Gastroesophageal sphincter (tissue), 3 donors: Measurements from ENCODE around the gene DCLK1.

Experiments used
- POLR2A ChIP-seq, 2 donors: fragments of 450-650 bp; IDR thresholded peaks; one replicate each; pipeline ENCODE4 v1.6.1; 2017; ENCODE audit warnings: antibody characterized with exemption in 2 of 2, mild to moderate bottlenecking in 2 of 2, moderate library complexity in 1 of 2
- POLR2AphosphoS5 ChIP-seq: sonication (generic); formaldehyde crosslinking; IDR thresholded peaks from one replicate; pipeline ENCODE4 v1.6.1; 2017; ENCODE audit warnings: antibody characterized with exemption
- TF ChIP-seq, protein P1 (sequence below), 4 experiments: fragments of 200-600 bp in 2 of 4; fragments of 450-650 bp in 2 of 4; sonication (generic) in 1 of 4; IDR thresholded peaks; one replicate each; pipeline ENCODE4 v1.5.1; 2017 to 2019; ENCODE audit warnings: antibody characterized with exemption in 4 of 4, mild to moderate bottlenecking in 2 of 4, moderate library complexity in 2 of 4

DNA sequence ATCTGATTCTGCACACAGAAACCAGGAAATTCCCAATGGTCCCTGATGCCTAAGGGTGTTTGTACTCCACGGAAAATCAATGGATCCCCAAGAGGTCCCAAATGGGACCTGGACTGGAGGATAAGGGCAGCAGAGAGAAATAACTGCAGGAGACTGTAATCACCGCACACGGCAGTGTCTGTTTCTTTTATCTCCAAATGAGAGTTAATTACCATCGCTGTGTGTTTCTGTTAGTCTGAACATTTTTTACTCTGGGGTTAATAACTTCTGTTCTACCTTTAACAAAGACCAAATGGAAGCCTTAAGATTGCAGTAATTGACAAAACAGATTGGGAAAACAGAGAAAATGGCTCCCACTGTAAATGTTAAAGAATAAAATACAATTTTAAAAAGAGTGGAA, 320.9 kb downstream of the DCLK1 start:
- TF ChIP-seq POLR2A (IDR thresholded peaks at IDR 0.05) (no peak), POLR2AphosphoS5 (no peak)
- TF ChIP-seq, protein P1, sequence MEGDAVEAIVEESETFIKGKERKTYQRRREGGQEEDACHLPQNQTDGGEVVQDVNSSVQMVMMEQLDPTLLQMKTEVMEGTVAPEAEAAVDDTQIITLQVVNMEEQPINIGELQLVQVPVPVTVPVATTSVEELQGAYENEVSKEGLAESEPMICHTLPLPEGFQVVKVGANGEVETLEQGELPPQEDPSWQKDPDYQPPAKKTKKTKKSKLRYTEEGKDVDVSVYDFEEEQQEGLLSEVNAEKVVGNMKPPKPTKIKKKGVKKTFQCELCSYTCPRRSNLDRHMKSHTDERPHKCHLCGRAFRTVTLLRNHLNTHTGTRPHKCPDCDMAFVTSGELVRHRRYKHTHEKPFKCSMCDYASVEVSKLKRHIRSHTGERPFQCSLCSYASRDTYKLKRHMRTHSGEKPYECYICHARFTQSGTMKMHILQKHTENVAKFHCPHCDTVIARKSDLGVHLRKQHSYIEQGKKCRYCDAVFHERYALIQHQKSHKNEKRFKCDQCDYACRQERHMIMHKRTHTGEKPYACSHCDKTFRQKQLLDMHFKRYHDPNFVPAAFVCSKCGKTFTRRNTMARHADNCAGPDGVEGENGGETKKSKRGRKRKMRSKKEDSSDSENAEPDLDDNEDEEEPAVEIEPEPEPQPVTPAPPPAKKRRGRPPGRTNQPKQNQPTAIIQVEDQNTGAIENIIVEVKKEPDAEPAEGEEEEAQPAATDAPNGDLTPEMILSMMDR (IDR thresholded peaks at IDR 0.05), result no peak
